Astrocyte of the cerebellum (primary cell): Measurements from ENCODE around the gene PGA5.

Experiments used
- DNase-seq: peaks from one replicate; pipeline ENCODE4 v3.0.0-alpha.2; 2011; ENCODE audit warnings: low read depth
- H3K4me3 ChIP-seq: 2 replicates; pipeline ENCODE4 v1.5.1; 2011; ENCODE audit warnings: mild to moderate bottlenecking, low read depth, low read length, moderate library complexity
- CTCF ChIP-seq: IDR thresholded peaks from 2 replicates; pipeline ENCODE4 v1.5.1; 2012; ENCODE audit warnings: low read length, low read depth, moderate library complexity, mild to moderate bottlenecking; ENCODE audit errors: missing control alignments
- in situ Hi-C: cut with HindIII; loops from 2 replicates; pipeline ENCODE4 v1.10.0; 2017; ENCODE audit warnings: low sequenced_read_pairs

Gene PGA5

GRCh38 chr11:61266602-61267001, 25.6 kb downstream of the PGA5 start:
- DNase-seq = no peak
- no peak for TF ChIP-seq CTCF

GRCh38 chr11:61267437-61267841, 26.5 kb downstream of the PGA5 start:
- no peak overlapping the region for H3K4me3 ChIP-seq
- TF ChIP-seq CTCF = no peak
- DNase-seq = no peak
- in situ Hi-C loops = no loop called here

More at GRCh38 chr11:61266602-61267001, 25.6 kb downstream of the PGA5 start:
- H3K4me3 ChIP-seq = no peak overlapping the region
- in situ Hi-C loops = no loop called here

GRCh38 chr11:61268588-61269250, 27.7 kb downstream of the PGA5 start:
- in situ Hi-C loops = no loop called here
- no peak overlapping the region for H3K4me3 ChIP-seq
- DNase-seq = no peak
- no peak for TF ChIP-seq CTCF

GRCh38 chr11:61270354-61271076, 29.5 kb downstream of the PGA5 start:
- H3K4me3 ChIP-seq = no peak overlapping the region
- DNase-seq = no peak
- TF ChIP-seq CTCF = no peak
- in situ Hi-C loops = no loop called here

GRCh38 chr11:61272731-61273130, 31.8 kb downstream of the PGA5 start:
- no peak for DNase-seq
- no peak for TF ChIP-seq CTCF
- in situ Hi-C loops = no loop called here
- H3K4me3 ChIP-seq = no peak overlapping the region

GRCh38 chr11:61273178-61274078, 32.5 kb downstream of the PGA5 start:
- no peak for DNase-seq
- no peak overlapping the region for H3K4me3 ChIP-seq
- in situ Hi-C loops = no loop called here
- TF ChIP-seq CTCF = no peak
